GM12878 (cell line): Measurements from ENCODE around the gene CA10.

Source experiments
- BRCA1 ChIP-seq: IDR thresholded peaks from 2 replicates; pipeline ENCODE4 v1.6.1; 2011; ENCODE audit warnings: low read depth, low read length, improper control_type of control experiment
- EZH2 ChIP-seq: IDR thresholded peaks from 2 replicates; pipeline ENCODE4 v1.6.1; 2012; ENCODE audit warnings: low read depth, mild to moderate bottlenecking, control low read depth, inconsistent platforms, low read length, borderline replicate concordance; ENCODE audit not compliant: control insufficient read depth
- HDAC6 ChIP-seq: fragments of 200-600 bp; sonication (generic); IDR thresholded peaks from one replicate; pipeline ENCODE4 v1.8.0; 2017; ENCODE audit warnings: antibody characterized with exemption; ENCODE audit not compliant: unreplicated experiment
- KDM1A ChIP-seq: fragments of 200-600 bp; sonication (generic); IDR thresholded peaks from 2 replicates; pipeline ENCODE4 v1.6.1; 2016; ENCODE audit warnings: borderline replicate concordance
- MYC ChIP-seq: IDR thresholded peaks from 2 replicates; pipeline ENCODE4 v1.6.1; 2011; ENCODE audit warnings: mild to moderate bottlenecking, low read length, moderate library complexity, inconsistent platforms; ENCODE audit not compliant: insufficient read depth, insufficient replicate concordance, insufficient read length, severe bottlenecking
- NR2C2 ChIP-seq: IDR thresholded peaks from 2 replicates; pipeline ENCODE4 v1.6.1; 2011; ENCODE audit warnings: borderline replicate concordance, low read depth; ENCODE audit not compliant: control insufficient read depth, insufficient read length
- NRF1 ChIP-seq: conservative IDR thresholded peaks from 2 replicates; pipeline ENCODE4 v1.6.1; 2011; ENCODE audit warnings: mild to moderate bottlenecking, low read depth, low read length, improper control_type of control experiment
- POLR2A ChIP-seq: IDR thresholded peaks from 2 replicates; pipeline ENCODE4 v1.6.1; 2011; ENCODE audit warnings: low read depth, mild to moderate bottlenecking, low read length
- POLR2AphosphoS2 ChIP-seq: IDR thresholded peaks from 2 replicates; pipeline ENCODE4 v1.6.1; 2011; ENCODE audit warnings: low read depth, mild to moderate bottlenecking, low read length, improper control_type of control experiment, moderate library complexity
- POLR2AphosphoS5 ChIP-seq: IDR thresholded peaks from 2 replicates; pipeline ENCODE4 v1.6.1; 2011; ENCODE audit warnings: mild to moderate bottlenecking, low read length, inconsistent platforms
- RBBP5 ChIP-seq: fragments of 200-600 bp; sonication (generic); conservative IDR thresholded peaks from 2 replicates; pipeline ENCODE4 v1.6.1; 2016
- ZNF274 ChIP-seq: IDR thresholded peaks from one replicate; pipeline ENCODE4 v1.8.0; 2011; ENCODE audit not compliant: insufficient read length, insufficient read depth
- TF ChIP-seq, protein P1 (sequence below), 3 experiments: IDR thresholded peaks in 2 of 3; conservative IDR thresholded peaks in 1 of 3; 2 replicates each; pipeline ENCODE4 v1.5.1; 2011; ENCODE audit warnings: low read depth in 3 of 3, low read length in 3 of 3, mild to moderate bottlenecking in 3 of 3, control low read depth in 2 of 3, moderate library complexity in 2 of 3, inconsistent platforms in 1 of 3, mixed read lengths in 1 of 3; ENCODE audit not compliant: control insufficient read depth in 2 of 3, insufficient read depth in 1 of 3; ENCODE audit errors: extremely low read depth in 1 of 3
- TF ChIP-seq, protein P2 (sequence below): IDR thresholded peaks from 2 replicates; pipeline ENCODE4 v1.6.1; 2011; ENCODE audit warnings: low read depth, mild to moderate bottlenecking, low read length, moderate library complexity, borderline replicate concordance; ENCODE audit errors: extremely low read depth

DNA sequence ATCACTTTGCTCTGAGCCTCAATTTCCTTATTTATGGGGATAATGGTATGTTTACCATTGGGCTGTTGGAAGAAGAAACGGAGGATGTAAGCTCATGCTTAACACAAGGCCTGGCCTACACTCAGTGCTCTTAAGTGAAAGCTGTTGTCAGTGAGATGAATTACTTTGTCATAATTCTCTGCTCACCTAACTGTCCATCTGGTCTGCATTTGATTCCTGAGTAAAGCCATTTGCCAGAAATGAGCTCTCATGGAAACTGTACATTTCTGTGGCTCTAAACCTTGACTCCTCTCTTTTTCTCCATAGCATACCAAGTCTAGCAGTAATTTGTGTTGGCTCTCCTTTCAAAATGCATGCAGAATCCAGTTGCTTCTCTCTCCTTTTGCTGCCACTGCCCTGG is 452.4 kb downstream of the CA10 start:
- TF ChIP-seq RBBP5 (no peak), BRCA1 (no peak), MYC (no peak), ZNF274 (no peak), EZH2 (no peak), POLR2A (no peak), HDAC6 (no peak), KDM1A (no peak), POLR2AphosphoS5 (no peak), POLR2AphosphoS2 (no peak), NRF1 (no peak), NR2C2 (no peak)
- TF ChIP-seq, protein P1, sequence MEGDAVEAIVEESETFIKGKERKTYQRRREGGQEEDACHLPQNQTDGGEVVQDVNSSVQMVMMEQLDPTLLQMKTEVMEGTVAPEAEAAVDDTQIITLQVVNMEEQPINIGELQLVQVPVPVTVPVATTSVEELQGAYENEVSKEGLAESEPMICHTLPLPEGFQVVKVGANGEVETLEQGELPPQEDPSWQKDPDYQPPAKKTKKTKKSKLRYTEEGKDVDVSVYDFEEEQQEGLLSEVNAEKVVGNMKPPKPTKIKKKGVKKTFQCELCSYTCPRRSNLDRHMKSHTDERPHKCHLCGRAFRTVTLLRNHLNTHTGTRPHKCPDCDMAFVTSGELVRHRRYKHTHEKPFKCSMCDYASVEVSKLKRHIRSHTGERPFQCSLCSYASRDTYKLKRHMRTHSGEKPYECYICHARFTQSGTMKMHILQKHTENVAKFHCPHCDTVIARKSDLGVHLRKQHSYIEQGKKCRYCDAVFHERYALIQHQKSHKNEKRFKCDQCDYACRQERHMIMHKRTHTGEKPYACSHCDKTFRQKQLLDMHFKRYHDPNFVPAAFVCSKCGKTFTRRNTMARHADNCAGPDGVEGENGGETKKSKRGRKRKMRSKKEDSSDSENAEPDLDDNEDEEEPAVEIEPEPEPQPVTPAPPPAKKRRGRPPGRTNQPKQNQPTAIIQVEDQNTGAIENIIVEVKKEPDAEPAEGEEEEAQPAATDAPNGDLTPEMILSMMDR (IDR thresholded peaks at IDR 0.05 in 2 of 3, conservative IDR thresholded peaks at IDR 0.05 in 1 of 3; ENCODE audit: control insufficient read depth in 2 of 3, extremely low read depth in 1 of 3, insufficient read depth in 1 of 3, low read depth in 3 of 3, low read length in 3 of 3) = no peak
- TF ChIP-seq, protein P2, sequence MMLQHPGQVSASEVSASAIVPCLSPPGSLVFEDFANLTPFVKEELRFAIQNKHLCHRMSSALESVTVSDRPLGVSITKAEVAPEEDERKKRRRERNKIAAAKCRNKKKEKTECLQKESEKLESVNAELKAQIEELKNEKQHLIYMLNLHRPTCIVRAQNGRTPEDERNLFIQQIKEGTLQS = no peak
